GM21825 (cell line): ENCODE measurements around the gene FGGY.

Experiments used
- ATAC-seq: cut with Tn5 transposase; IDR thresholded peaks from one replicate; pipeline ENCODE4 v1.9.1; 2021; ENCODE audit warnings: mild to moderate bottlenecking, moderate library complexity; ENCODE audit not compliant: unreplicated experiment

The FGGY gene

DNA sequence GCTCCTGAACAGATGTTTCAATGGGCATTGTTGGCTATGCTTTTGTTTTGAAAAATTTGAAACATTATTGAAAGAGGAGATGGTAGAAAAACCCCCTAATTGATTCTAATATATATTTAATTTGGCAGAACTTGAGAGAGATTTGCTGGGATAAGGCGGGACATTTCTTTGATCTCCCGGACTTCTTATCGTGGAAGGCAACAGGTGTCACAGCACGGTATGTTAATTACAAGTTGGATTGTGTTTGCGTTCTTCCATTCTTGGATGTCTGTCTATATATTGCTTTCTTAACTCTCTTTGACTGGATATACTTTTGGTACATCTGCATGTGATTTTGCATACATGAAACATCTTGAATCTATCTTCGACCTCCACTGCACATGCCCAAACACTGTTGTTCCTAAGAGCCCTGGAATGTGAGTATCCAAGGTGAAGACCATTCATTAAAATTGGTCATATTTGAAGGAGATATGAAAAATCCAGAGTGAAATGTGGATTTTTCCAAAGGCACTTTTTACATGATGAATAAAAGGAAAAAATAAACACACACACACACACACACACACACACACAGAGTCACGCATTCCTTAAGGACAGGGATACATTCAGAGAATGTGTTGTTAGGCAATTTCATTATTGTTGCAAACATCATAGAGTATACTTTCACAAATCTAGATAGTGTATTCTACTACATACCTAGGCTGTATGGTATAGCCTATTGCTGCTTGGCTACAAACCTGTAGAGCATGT lies 81.9 kb downstream of the FGGY start:
- ATAC-seq = no peak

DNA sequence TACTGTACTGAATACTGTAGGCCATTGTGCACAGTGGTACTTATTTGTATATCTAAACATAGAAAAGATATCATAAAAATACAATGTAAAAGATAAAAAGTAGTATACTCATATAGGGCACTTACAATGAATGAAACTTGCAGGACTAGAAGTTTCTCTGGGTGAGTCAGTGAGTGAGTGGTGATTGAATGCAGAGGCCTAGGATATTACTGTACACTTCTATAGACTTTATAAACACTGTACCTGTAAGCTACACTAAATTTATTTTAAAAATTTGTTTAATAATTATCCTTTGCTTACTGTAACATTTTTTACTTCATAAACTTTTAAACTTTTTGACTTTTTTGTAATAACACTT lies 82.5 kb downstream of the FGGY start:
- no peak for ATAC-seq

DNA sequence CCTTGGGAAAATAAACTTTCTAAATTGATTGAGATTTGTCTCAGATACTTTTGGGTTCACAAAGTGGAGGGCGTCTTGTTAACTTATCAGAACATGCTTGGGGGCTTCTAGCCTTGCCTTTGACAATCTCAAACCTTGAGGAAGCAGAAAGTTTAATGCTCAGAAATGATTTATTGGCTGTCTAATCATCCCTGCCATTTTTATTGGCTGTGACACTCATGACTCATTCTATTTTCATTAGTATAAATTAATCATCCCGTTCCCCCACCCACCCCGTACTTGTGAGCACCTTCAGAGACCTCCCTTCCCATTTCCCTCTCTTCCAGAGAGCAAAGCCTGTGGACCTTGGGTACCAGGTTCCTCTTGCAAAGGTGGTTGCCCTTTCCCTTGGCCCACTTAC lies 87.1 kb downstream of the FGGY start:
- ATAC-seq = no peak

DNA sequence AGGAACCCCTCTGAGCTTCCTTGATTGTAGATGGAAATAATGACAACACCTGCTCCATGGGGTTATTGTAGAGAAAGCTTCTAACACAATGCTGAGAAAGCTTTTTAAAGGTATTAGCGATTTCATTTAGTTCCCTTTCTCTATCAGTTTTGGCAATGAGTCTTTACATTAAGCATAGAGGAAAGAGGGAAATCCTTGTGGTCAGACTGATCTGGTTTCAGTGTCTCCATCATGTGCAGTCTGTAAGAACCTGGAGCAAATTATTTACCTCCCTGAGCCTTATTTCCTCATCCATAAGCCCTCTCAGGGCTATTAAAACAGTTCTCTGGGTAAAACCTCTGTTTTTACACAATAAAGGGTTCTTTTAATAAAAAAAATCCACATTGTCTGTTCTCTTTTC lies 87.5 kb downstream of the FGGY start:
- ATAC-seq = no peak

DNA sequence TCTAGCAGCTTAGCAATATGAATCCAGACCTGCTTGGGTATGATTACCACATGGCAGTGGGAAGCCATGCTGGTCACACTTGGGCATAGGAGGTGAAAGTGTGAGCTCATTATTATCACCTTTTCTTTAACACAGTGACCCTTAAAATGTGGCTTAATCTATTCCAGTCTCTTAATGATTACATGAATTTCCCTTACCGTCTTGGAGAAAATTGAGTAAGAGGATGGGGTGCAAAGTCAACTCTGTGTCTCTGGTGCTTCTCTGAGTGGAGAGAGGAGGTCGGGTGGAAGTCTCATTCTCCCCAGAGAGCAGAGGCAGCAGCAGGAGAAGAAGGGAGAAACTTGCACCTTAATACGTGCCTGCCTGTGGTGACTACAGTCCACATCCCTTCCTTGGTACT lies 91.3 kb downstream of the FGGY start:
- no peak for ATAC-seq

DNA sequence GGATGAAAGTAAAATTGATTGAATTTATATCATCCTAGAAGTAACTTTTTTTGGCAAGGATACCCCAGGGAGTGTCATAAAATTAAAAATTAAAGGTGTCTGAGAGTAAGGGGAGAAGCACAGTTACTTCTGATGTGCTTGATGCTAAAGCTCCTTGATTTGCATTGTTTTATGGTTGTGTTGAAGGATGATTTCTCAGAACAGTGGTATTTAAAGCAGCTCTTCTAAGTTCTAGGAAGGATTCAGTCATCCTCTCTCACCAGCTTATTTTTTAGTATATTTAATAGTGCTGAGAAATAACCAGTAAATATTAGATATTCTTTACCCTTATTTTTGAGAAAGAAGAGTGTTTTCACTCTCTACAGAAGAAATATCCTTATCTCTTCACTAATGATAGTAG lies 93.0 kb downstream of the FGGY start:
- no peak for ATAC-seq

DNA sequence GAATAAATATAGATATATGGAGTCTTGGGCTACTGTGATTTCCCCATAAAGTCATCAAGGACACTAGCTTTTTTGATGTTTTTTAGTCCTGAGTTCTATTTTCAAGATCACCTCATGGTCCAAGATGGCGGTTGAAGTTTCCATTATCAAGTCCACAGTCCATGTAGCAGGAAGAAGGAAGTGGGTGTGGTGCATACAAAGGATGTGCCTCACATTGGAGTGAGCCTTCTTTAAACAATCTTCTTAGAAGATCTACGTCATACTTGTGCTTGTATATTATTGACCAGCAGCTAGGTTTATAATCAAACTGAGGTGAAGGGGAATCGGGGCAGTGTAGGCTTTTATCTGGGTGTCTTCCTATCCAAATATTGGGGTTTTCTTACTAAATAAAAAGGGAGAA lies 93.4 kb downstream of the FGGY start:
- no peak for ATAC-seq

DNA sequence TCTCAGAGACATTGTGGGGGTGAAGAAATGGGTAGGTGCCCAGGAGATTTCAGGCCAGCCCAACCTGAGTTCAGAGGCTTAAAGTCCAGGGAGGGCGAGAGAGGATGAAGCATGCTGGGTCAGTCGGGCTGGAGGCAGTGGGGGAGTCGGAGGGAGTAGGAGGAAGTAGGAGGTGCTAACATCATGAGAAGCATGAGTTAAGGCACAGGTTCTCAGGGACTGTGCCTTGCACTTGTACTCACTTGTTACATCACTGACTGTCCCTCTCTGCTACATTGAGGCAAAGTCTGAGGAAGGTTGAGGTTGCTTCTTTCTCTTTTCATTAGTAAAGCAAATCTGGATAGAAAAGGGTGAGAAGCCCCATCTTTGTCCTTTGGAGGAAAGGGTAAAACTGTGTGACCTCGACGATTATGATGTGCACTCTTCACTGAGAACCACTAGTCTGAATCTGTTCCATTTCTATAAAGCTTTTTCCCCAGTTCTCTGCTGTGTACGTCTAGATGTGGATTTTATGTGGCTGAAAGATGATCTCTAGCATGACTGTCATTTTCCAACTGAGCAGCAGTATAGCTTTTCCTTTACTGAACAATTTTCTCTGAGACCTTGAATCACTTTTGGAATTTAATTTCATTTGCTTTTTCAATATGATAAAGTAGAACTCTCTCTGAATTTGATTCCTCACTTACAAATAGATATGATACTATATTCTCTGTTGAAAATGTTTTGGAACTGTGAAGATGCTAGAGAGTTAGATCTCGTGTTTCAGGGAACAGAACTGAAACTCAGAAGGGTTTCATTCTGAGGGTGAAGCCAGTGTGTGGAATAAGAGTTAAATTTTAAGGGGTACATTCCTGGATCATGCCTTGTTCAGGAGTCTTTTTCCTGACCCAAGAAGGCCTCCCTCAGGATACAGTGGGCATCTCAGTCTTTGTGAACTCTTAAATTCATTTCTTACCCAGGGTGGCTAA lies 94.6 kb downstream of the FGGY start:
- ATAC-seq = no peak

DNA sequence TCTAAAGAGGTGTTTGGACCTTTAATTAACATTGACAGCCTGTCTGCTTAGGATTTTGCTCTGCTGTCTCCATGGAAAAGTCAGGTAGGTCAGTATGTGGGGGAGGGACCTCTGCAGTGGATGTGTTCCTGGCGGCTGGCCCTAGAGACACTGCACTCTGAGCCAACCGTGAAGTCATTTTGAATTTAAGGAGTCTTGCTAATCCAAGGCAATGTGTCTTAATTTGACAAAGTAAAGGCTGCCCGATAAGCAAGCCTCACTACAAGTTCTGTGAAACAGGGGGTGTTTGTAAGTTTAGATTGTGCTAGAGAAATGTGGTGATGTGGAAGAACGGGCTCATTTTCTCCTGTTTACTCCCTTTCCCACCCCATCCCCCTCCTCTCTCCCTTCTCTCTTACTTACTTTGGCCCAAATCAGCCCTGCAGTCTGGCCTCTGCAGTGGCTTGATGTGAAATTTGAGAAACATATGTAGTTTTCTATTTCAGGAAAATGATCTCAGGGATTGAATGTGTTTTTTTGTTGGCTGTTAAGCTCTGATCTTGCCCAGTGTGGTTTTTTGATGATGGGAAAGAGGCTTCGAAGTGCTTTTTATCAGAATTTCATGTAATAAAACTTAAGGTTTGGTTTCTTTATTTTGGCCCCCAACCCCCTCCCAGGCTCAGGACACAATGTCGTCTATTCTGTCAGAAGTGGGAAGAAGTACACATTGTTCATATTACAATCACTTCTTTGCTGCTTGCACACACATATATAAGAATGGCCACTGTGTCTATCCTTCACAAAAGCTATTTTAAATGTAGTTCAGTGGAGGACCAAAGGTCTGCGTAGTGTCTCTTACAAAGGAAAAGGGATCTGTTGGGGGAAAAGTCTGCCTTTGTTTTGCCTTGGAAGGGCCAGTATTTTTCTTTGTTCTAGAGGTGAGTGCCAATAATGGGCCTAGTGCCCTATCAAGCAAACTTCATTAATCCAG lies 96.6 kb downstream of the FGGY start:
- no peak for ATAC-seq

DNA sequence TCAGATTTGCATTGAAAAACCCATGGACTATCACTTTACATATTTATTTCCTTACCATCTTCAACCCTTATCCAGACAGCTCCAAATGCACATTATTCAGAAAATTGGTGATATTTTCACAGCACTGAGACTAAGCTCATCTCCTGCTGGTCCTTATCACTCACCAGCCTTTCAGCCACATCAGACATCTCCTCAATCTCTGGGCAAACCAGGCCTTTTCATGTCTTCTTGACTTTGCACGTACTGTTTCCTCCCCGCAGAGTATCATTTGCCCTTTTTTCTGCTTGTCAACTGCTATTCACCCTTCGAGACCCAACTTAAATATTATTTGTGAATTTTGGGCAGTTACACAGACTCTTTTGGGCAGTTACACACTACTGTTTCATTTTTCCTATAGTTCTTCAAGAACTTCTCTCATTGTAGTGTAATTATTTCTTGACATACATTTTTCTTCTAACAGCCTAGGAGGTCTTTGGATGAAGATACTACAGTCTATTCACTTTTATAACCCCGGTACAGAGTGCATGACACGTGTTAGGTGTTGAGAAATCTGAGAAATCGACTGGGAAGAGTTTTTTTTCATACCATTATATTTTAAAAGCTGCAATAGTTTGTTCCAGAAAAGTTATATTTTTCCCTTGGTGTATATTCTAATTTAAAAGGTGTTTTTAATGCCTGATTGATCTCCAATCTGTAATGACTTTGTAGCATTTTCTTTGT lies 98.0 kb downstream of the FGGY start:
- no peak for ATAC-seq

DNA sequence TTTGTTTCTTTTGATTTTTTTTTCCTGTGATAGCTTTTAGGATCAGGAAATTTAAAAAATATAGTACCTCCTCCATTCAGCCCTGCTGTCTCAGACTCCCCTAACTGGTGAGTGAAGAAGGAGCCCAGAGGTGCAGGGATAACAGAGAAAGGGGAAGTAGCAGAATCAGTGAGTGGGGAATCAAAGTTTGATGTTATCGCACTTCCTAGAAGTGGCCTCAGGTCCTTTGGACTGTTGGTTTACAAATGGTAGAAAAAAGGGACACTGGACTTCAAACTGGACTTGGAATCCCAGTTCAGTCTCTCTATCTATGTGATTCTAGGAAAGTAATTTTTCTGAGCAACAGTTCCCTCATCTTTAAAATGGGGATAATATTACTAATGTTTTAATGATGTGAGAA lies 99.5 kb downstream of the FGGY start:
- ATAC-seq = no peak

DNA sequence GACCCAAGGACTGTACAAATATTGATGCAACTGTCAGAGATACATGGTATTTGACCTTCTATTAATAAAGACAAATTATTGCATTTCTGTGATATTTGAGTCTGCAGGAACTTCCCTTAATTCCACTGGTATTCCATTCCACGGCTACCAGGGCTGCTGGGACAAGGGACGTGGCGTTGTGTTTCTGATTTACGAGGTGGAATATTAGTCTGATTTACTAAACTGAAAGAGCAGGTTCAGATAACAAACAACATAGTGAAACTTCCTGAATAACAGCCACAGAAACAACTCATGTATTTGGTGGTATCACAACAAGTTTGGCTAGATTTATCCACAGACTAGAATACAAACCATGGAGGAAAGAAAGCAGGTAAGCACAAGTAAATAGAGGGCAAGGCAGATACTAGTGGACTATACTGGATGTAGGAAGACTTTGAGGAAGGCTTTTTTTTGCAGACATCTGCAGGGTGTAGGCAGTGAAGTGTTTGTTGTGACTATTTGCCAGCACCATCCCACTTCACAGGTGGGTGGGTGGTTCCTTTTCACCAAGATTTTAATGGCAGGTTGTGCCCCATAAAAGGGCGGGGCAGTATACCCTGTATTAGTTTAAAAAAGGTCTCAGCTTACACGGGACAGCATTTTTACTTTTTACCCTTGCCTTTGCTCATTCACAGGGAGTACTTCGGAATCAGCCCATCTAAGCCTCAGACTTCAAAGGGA lies 100.4 kb downstream of the FGGY start:
- no peak for ATAC-seq

DNA sequence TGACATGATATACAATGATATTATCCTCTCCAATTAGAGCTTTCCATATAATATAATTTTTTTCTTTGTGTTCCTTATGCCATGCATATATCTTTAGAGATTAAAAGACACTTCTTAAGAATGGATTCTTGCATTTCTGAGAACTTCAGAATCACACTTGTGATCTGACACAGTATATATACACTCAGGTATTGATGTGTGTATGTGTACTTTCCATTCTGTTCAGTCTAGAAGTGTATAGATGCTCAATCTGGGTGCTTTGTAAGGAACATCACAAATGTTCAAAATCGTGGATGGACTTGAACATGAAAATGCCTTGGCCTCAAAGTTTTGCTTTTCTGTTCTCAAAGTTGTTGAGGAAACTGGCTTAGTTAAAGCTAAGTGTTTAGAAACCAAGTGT lies 102.7 kb downstream of the FGGY start:
- no peak for ATAC-seq

DNA sequence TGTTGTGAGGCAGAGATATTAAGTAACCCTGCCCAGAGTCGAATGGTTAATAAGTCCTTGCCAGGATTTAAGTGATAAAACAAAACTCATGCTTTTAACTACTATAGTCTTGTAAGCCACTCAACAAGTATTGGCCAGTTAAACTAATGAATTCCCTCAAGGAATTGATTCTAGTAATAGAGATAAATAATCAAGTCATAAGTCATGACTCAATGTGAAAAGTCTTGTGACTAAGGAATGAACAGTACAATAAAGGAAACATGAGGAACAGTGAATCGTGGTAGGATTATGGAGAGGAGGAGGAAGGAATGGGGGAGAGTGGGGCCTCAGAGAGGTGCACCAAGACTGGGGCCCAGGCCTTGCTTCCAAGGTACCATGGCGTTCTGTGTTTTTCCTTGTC lies 104.7 kb downstream of the FGGY start:
- no peak for ATAC-seq

DNA sequence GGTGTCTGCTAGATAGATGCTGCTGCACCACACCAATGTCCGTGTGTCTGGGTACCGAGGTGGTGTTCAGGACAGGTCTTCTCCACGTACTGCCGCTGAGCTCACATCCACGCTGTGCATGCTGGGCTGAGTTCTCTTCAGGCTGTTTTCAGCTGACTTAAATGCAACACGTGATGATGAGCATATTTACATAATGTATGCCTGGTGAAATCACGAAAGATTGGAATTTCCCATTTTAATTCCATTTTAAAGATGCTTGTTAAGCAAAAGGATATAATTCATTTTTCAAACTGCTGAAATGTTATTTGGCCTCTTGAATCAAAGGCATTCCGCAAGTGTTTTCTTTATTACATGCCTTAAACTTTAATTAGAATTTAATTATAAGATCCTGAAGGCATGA lies 107.9 kb downstream of the FGGY start:
- no peak for ATAC-seq

DNA sequence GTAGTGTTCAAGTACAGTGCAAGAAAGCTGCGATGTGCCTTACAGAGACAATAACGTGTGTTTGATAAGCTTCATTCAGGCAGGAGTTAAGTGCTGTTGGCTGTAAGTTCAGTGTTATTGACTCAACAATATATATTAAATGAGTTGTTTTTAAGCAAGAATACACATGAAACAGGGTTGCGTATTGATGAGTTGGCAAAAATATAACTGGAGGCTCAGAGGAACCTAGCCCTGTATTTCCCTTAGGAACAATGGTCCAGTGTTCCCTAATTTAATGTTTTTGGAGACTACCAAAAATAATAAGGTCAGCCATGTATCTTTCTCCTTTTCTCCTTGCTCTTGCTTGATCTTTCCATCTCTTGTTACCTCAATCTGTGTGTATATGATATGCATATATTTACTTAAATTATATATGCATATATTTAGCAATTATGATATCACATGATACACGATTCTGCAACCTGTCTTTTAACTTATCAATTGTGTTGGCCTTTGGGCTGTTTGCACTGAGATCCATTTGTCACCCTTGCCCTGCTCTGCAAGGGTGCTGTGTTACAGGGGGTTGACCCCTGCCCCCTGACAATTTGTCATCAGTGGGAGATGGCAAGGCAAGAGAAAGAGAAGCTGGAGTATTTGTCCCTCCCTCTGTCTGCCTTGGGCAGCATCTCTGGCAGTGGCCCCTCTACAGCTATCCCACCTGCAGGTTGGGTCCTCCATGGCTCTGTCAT lies 109.7 kb downstream of the FGGY start:
- no peak for ATAC-seq

DNA sequence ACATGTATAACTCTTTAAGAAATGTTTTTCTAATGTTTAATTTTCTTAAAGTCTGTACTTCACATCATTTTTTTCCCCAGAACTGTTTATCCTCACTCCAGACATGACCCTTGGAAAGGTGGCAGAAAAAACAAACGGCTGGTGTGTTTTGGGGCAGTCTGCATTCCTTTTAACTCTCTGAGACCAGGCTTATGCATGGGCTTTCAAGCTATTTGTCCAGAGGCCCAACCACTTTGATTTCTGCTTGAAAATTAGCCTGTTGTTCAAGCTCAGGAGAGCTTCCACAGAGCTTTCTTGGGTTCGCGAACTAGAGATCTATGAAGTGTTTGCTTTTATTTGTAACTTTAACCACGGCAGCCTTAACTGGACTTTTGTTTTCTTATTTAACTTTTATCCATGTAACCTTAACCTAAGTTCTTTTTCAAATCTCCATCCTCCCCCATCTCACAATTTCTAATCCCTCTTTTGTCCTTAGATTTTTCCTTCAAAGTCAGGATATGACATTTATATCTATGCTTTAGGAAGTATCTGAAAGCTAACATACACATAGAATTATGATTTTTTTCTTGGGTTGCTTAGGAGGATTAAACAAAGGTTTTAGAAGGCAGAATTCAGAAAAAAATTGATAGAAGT lies 111.8 kb downstream of the FGGY start:
- ATAC-seq = no peak

DNA sequence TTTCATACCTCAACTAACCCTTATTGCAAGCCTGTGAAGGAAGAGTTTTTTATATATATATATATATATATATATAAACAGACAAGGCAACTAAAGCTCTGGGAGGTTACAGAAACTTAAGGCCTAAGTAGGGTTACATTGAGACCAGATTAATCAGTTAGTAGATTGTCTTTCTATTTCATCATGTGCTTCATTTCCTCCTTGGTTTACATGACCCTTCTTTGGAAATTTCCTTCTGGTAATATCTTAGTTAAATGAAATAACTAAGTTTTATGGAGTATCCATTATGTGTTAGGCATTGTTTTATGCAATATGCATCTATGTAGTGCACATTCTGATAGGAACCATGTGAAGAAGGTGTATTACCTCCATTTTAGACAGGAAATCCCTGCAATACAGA lies 112.7 kb downstream of the FGGY start:
- no peak for ATAC-seq

DNA sequence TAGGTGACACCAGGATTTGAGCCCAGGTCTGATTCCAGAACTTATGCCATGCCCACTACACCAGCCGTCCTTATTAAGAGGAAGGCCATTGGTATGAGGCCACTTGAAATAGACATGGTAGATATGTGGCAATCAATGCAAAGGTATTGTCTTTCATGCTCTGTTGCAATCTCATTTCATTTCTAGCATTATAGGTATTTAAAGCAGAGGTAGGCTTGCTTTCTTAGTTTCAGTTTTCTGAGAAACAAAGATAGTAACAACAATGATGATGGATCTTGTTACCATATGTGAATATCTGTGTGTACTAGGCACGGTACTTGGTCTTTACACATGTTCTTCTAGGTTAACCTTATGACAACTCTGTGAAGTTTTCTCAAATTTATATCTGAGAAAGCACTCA lies 113.1 kb downstream of the FGGY start:
- no peak for ATAC-seq
